ENCODE measurements around the gene KLC3.

DNA sequence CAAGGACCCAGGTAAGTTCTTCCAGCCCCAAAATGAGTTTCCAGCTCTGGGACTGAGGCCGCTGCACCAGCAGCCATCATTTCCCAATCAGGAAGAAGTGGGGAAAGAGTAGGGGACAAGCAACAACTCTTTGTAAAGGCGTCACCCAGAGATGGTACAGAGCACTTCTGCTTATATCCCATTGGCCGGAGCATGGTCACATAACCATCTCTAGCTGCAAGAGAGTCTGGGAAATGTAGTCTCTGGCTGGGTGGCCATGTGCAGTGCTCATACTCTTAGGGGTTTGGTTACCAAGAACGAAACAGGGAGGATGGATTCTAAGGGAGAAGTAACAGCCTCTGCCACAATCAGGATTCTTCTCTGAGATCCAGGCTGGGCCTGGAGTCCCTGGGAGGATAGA is 44.2 kb upstream of the KLC3 start:
- TF ChIP-seq CTCF (IDR thresholded peaks at IDR 0.05; ENCODE audit: insufficient read depth, low read length, poor library complexity, severe bottlenecking) (no peak), EZH2phosphoT487 (conservative IDR thresholded peaks at IDR 0.05; ENCODE audit: low read length) (no peak)
